DLD1 (cell line): ENCODE results near the gene RAP1GAP2.

Experiments
- in situ Hi-C: cut with HindIII; loops from 2 replicates; pipeline ENCODE4 v1.10.0; 2017; ENCODE audit warnings: low sequenced_read_pairs

Gene RAP1GAP2

DNA sequence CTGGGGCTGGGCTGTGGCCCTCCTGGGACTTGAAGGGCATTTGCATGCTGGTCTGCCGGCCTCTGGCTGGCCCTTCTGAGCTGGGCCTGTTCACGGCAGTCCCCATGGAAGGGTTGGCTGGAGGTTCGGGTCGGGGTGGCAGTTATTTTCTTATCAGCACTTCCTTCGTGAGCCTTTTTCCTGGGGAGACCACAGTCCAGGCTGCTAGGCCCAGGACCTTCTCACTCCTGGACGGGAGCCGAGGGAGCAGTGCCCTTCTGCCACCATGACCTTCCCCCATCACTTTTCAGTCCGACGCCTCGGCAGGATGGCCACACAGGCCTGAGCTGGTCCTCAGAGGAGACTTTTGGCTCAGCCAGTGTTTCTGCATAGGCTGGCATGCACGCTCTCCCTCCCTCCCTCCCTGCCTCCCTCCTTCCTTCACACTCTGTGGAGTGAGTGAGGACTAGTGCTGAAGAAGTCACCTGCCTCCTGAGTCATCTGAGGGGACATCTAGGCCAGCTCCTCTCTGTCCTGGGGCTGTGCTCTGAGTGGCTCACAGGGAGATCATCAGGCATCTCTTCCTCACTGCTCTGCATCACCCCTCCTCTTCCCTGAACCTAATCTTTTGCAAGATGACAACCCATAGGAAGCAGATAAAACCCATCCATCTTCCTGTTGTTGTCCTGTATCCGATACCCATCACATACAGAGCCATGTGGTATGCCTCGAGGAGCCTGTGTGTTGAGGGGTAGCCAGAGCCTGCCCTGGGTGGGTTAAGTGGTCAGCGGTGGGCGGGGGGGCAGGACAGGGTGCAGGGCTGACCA lies 109.7 kb downstream of the RAP1GAP2 start:
- in situ Hi-C loops = no loop called here

DNA sequence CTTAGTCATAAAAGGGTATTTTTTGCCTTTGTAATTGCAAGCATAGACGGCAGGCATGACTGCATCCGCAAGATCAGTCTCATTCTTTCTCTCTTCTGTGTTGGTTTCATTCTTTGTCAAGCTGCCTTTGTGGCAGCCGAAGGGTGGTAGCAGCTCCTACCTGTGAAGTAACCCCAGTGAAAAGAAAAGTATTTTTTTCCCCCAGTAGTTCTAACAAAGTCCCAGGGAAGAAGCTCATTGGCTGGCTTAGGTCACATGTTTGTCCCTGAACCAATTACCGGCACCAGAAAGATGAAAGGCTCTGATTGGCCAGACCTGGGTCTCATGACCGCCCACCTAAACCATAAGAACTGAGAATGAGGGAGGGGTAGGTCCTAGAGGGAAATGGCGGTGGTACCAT lies 110.7 kb downstream of the RAP1GAP2 start:
- in situ Hi-C loops = no loop called here

- in situ Hi-C loops = no loop called here
Measured at GRCh38 chr17:2909175-2909845, 113.1 kb downstream of the RAP1GAP2 start.

DNA sequence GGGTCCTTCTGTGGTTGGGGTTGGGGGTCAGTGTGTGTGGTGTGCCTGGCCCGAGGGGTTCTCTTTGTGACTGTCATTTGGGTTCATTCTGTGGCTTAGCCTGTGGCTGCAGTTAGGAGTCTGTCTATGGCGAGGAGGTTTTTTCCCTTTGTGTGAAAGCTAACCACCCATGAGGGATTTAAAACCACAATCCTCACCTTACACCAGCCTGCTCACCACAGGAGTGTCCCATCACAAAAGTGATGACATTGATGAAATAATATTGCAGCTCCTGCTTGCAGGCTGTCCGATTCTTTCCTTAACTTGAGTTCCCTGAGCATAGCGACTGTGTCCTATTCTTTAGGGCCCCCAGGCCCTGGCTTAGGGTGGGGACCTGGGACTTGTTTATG lies 113.6 kb downstream of the RAP1GAP2 start:
- in situ Hi-C loops = no loop called here

DNA sequence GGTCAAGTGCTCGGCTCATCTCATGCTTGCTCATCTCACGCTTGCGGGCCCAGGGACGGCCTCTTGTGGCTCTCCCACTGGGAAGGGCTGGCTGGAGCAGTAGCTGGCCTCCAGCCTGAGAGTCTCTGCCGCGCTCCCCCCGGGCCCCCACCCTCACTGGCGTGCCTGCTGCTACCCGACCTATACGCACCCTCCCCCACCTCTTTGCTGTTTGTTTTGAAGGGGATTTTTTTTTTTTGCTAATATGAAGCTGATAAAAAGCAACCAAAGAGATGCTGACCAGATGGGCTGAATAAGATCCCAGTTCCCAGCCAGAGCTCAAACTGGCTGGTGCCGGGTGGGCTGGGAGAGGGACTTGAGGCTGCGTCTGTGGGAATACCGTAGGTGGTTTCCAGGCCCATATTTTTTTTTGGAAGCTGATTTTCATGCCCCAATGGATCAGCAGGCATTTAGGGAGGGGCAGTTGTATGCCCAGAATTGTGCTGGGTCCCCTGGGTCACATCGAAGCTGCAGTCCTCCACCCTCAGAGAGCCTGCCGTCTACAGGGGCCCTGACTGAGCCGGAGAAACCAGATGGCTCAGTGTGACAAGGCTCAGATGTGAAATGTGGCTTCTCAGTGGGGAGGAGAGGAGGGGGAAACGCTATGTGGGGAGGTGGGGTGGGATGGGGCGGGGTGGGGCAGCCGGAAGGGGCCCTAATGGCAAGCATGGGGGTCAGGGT lies 115.0 kb downstream of the RAP1GAP2 start:
- in situ Hi-C loops = no loop called here

GRCh38 chr17:2911755-2912111 lies 115.5 kb downstream of the RAP1GAP2 start:
- in situ Hi-C loops = no loop called here

DNA sequence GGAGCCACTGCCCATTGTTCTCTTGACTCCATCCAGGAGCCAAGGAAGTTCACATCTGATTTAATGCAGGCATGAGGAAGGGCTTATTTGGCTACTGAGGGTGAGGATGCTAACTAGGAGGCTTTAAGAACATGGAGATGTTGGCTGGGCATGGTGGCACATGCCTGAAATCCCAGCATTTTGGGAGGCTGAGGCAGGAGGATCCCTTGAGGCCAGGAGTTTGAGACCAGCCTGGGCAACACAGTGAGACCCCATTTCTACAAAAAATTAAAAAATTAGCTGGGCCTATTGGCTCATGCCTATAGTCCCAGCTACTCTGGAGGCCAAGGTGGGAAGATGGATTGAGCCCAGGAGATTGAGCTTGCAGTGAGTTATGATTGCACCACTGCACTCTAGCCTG lies 116.5 kb downstream of the RAP1GAP2 start:
- in situ Hi-C loops = no loop called here

GRCh38 chr17:2916461-2916860 lies 120.2 kb downstream of the RAP1GAP2 start:
- in situ Hi-C loops = loop anchor here (5.0 kb wide), 1 partner anchor 64 kb away; no protein-coding TSS in a partner anchor

DNA sequence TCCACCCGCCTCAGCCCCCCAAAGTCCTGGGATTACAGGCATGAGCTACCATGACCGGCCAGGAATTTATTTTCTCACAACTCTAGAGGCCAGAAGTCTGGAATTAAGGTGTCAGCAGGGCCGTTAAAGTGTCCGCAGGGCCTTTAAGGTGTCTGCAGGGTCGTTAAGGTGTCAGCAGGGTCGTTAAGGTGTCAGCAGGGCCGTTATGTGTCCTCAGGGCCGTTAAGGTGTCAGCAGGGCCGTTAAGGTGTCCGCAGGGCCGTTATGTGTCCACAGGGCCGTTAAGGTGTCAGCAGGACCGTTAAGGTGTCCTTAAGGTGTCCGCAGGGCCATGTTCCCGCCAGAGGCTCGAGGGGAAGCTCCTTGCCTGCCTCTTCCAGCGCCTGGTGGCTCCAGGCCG lies 125.2 kb downstream of the RAP1GAP2 start:
- in situ Hi-C loops = no loop called here

GRCh38 chr17:2924211-2924610 lies 128.0 kb downstream of the RAP1GAP2 start:
- in situ Hi-C loops = no loop called here

DNA sequence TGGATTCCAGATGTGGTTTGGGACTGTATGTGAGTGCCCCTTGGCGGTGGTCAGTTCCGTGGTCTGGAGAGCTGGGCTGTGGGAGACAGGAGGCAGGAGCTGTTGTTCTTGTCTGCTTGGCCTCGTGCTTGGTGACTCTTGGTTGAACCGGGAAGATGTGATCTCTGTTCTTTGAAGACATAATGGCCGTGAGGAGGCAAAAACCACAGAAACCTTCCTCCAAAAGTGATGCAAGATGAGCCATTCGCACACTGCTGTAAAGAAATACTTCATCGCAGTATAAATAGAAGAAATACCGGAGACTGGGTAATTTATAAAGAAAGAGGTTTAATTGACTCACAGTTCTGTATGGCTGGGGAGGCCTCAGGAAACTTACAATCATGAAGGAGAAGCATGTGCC lies 128.8 kb downstream of the RAP1GAP2 start:
- in situ Hi-C loops = no loop called here

- in situ Hi-C loops = no loop called here
Measured at GRCh38 chr17:2926019-2926650, 129.9 kb downstream of the RAP1GAP2 start.

GRCh38 chr17:2928294-2928890 lies 132.2 kb downstream of the RAP1GAP2 start:
- in situ Hi-C loops = no loop called here

DNA sequence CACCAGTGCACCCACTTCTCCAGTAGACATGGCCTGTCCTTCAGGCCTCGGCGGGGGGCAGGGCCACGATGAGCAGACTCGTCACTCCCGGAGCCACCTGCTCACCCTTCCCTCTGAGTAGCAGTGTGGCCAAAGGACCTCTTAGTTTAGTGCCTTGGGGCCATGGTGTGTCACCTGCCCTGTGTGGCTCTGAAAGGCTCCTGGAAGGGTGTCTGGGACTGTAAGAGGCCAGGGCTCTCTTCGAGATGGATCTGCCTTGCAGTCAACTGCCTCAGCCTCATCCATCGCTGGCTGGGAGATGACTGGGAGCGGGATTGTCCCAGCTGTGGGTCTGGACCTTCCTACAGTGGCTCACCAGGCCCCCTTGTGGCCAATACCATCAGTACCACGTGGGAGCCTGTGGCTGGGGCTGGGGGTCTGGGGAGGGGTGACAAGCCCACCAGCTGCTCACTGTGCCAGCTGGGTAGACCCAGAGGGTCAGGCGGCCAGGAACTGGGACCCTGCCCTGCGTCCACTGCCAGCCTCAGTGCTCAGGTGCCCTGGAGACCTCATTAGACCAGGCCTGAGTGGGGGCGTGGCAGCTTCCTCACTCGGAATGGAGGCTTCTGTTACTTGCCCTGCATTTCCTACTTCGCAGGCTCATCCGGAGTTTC lies 133.8 kb downstream of the RAP1GAP2 start:
- in situ Hi-C loops = no loop called here

GRCh38 chr17:2931876-2932275 lies 135.6 kb downstream of the RAP1GAP2 start:
- in situ Hi-C loops = no loop called here

DNA sequence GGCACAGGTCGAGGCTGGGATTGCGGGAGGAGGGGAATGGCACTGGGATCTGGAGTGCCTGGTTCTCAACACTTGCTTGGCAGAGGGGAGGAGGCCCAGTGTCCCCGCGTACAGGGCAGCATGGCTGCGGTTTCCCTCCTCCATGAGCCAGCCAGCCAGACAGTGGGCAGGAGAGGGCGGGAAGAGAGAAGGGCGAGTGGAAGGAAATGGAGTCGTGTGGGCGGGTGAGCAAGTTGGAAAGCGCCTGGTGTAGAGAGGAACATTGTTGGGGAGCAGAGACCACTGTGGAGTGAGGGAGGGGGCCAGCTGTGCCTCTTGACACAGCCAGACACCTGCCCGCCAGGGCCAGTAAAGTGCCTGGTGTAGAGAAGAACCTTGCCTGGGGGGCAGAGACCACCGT lies 136.7 kb downstream of the RAP1GAP2 start:
- in situ Hi-C loops = no loop called here

DNA sequence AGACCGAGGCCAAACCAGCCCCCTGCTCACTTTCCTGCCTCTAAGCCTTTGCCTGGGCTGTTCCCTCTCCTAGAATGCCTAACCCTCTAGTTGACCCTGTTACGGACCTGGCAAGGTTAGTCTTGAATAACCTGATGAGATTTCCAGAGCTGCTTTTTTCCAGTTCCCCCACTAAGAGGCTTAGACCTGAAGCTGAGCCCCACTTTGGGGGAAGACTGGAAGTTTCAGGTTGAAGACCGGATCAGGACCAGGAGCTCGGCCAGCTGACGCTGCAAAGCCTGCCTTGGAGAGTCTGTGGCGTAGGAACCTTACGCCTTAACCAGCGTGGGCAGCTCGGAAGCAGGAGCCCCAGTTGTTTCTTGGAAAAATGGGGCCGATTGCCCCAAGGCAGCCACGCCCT lies 137.4 kb downstream of the RAP1GAP2 start:
- in situ Hi-C loops = no loop called here

- in situ Hi-C loops = no loop called here
Measured at GRCh38 chr17:2935632-2936031, 139.4 kb downstream of the RAP1GAP2 start.

DNA sequence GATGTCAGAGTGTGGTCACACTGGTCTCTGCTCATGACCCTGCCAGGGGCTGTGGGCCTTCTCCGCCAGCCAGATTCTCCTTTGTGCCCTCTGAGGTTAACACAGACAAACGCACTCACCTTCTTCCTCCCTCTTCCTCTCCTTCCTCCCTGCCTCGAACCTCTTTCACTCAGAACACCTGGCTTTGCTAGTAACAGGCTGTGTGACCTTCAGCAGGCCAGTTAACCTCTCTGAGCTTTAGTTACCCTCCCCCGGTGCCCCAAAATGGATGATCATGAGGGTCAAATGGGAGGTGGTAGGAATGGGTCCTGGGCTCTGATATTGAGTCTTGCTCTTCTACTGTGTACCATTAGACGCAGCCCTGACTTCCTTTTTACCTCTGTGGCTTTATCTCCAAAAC lies 140.1 kb downstream of the RAP1GAP2 start:
- in situ Hi-C loops = no loop called here

DNA sequence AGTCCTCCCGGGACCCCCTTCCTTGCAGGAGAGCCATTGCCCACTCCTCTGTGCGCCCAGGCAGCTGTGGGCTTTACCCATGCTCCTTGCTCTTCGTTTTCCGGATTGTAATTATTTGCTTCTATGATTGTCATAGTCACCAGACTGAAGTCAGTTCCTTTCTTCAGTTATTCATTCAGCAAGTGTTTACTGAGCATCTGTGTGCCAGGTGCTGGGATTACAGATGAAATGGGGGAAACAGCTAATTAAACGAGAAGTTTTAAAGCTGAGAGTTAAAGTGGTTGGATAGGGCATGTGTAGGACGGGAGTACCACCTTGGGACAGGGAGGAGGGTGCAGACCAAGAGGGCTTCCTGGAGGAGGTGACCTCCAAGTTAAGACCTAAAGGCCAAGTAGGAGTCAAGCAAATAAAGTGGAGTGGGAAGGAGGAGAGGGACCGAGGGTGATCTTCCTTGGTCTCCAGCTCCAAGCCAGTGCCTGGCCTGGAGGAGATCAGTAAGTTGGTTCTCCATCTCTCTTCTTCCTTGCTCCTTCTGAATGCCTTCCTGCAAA lies 140.6 kb downstream of the RAP1GAP2 start:
- in situ Hi-C loops = no loop called here
